HFFc6 (cell line): ENCODE measurements around the gene RAPGEF5. TPM values are rescaled to one million over a fixed set of nuclear protein-coding genes. Genes with fewer than 3 reads are reported as not detected.

ENCODE experiments used
- DNase-seq: peaks from one replicate; pipeline ENCODE4 v3.0.0-alpha.2; 2018
- H3K27ac Mint-ChIP-seq: 2 replicates; pipeline ENCODE4 v1.8.0; 2020; ENCODE audit warnings: mild to moderate bottlenecking, mixed read lengths
- H3K27me3 Mint-ChIP-seq: 2 replicates; pipeline ENCODE4 v1.8.0; 2021; ENCODE audit warnings: mild to moderate bottlenecking, moderate library complexity, mixed read lengths; ENCODE audit not compliant: insufficient read depth
- H3K36me3 Mint-ChIP-seq: 2 replicates; pipeline ENCODE4 v1.8.0; 2021; ENCODE audit warnings: low read depth, mixed read lengths
- H3K4me1 Mint-ChIP-seq: 2 replicates; pipeline ENCODE4 v1.8.0; 2020; ENCODE audit warnings: low read depth, mixed read lengths
- H3K4me3 Mint-ChIP-seq: 2 replicates; pipeline ENCODE4 v1.8.0; 2020; ENCODE audit warnings: mild to moderate bottlenecking, moderate library complexity, mixed read lengths
- H3K9me3 Mint-ChIP-seq: 2 replicates; pipeline ENCODE4 v1.8.0; 2020; ENCODE audit warnings: mild to moderate bottlenecking, mixed read lengths
- total RNA-seq, 6 experiments: library from RNA; stranded (reverse); fragmentation: NEBNext Ultra II Directional; extraction: Animal tissue kit (Norgen Biotek cat#: 25700); gene quantifications; 2 replicates in 1 of 6; 3 replicates in 5 of 6; pipeline ENCODE4 v1.2.3, GENCODE V29; 2021
- TF ChIP-seq, protein P1 (sequence below): fragments of 200-600 bp; sonication (generic); IDR thresholded peaks from 2 replicates; pipeline ENCODE4 v1.5.0; 2021; ENCODE audit warnings: antibody characterized with exemption, mild to moderate bottlenecking

RAPGEF5 gene
- total RNA-seq, 6 experiments from 2014 or later, result 0.33 to 2.4 (median 1.3) TPM

DNA sequence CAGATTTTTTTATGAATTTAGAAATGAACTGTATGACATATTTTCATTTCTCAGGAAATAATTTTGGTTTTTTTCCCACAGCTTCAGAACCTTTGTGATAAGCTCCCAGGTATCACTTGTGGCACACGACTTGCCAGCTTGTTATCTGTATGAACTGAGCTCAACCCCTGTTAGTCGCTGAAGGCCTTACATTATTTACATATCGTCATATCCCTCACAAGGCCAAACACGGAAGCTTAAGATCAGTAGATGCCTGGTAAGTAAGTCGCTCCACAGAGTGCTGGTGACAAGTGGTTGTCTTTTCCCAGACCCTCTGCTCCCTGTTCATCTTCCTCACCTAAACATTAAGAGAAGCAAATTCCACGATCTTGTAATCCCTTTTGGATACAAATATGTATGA is 55.2 kb downstream of the RAPGEF5 start:
- H3K36me3 Mint-ChIP-seq, result peaks cover 8% of the 10 kb centered on the region; the same call in 1 of the 2 replicates

DNA sequence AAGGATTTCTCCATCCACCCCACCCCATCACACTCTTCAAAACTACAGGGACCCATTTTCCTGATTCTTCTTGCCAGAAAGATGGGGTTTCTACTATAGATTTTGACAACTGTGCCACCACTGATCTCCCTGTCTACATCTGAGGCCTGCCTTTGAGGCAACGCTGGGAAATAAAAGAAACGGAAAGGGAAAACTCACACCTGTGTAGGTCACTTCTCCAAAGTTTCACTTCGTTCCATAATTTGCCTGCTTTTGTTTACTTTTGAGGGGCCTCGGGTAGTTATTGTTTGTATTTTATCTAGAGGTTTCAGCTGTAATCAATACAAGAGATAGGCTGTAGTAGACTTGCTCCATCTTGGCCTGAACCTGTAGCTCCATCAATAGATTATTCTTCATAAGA is 56.1 kb downstream of the RAPGEF5 start:
- H3K27ac Mint-ChIP-seq, result no peak overlapping the region
- H3K4me3 Mint-ChIP-seq, result no peak overlapping the region
- no peaks in the 10 kb centered on the region for H3K36me3 Mint-ChIP-seq
- TF ChIP-seq, protein P1, sequence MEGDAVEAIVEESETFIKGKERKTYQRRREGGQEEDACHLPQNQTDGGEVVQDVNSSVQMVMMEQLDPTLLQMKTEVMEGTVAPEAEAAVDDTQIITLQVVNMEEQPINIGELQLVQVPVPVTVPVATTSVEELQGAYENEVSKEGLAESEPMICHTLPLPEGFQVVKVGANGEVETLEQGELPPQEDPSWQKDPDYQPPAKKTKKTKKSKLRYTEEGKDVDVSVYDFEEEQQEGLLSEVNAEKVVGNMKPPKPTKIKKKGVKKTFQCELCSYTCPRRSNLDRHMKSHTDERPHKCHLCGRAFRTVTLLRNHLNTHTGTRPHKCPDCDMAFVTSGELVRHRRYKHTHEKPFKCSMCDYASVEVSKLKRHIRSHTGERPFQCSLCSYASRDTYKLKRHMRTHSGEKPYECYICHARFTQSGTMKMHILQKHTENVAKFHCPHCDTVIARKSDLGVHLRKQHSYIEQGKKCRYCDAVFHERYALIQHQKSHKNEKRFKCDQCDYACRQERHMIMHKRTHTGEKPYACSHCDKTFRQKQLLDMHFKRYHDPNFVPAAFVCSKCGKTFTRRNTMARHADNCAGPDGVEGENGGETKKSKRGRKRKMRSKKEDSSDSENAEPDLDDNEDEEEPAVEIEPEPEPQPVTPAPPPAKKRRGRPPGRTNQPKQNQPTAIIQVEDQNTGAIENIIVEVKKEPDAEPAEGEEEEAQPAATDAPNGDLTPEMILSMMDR, result no peak
- no peaks in the 10 kb centered on the region; the same call in none of the 2 replicates for H3K27me3 Mint-ChIP-seq
- no peak for DNase-seq
- H3K4me1 Mint-ChIP-seq, result peaks cover 5% of the 10 kb centered on the region
- H3K9me3 Mint-ChIP-seq, result no peaks in the 10 kb centered on the region

More for the DNA sequence above, 55.2 kb downstream of the RAPGEF5 start:
- no peak for DNase-seq
- H3K9me3 Mint-ChIP-seq, result no peaks in the 10 kb centered on the region
- no peaks in the 10 kb centered on the region; the same call in 1 of the 2 replicates for H3K27me3 Mint-ChIP-seq
- H3K4me3 Mint-ChIP-seq, result no peak overlapping the region
- TF ChIP-seq, protein P1, result no peak
- no peak overlapping the region for H3K27ac Mint-ChIP-seq
- no peaks in the 10 kb centered on the region for H3K4me1 Mint-ChIP-seq

DNA sequence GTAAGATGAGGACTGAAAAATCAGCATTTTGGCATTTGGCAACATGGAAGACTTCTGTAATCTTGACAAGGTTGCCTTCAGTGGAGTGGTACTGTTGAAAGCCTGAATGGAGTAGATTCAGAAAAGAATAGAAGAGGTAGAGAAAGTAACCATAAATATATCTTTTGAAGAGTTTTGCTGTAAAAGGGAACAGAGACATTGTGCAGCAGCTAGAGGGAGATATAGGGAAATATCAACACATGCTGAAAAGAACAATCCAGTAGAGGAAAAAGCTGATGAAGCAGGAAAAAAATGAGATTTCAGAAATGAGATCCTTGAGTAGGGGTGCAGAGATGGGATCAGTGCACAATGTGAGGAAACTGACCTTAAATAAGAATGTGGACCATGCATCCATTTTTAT is 60.0 kb downstream of the RAPGEF5 start:
- TF ChIP-seq, protein P1, result peak; percentile 67
- H3K9me3 Mint-ChIP-seq, result no peaks in the 10 kb centered on the region
- peak; percentile 19 for DNase-seq
- no peak overlapping the region for H3K4me3 Mint-ChIP-seq
- H3K36me3 Mint-ChIP-seq, result no peaks in the 10 kb centered on the region
- peaks cover 9% of the 10 kb centered on the region for H3K4me1 Mint-ChIP-seq
- no peak overlapping the region for H3K27ac Mint-ChIP-seq
- peaks cover 3% of the 10 kb centered on the region for H3K27me3 Mint-ChIP-seq

- TF ChIP-seq, protein P1, result no peak; the same call in 1 of the 2 replicates
- Mint-ChIP-seq H3K36me3 (no peaks in the 10 kb centered on the region), H3K4me1 (peaks cover 9% of the 10 kb centered on the region), H3K27ac (no peak overlapping the region), H3K4me3 (no peak overlapping the region), H3K27me3 (peaks cover 3% of the 10 kb centered on the region), H3K9me3 (no peaks in the 10 kb centered on the region)
- DNase-seq, result no peak
Observed at GRCh38 chr7:22296265-22296566, 60.7 kb downstream of the RAPGEF5 start.

DNA sequence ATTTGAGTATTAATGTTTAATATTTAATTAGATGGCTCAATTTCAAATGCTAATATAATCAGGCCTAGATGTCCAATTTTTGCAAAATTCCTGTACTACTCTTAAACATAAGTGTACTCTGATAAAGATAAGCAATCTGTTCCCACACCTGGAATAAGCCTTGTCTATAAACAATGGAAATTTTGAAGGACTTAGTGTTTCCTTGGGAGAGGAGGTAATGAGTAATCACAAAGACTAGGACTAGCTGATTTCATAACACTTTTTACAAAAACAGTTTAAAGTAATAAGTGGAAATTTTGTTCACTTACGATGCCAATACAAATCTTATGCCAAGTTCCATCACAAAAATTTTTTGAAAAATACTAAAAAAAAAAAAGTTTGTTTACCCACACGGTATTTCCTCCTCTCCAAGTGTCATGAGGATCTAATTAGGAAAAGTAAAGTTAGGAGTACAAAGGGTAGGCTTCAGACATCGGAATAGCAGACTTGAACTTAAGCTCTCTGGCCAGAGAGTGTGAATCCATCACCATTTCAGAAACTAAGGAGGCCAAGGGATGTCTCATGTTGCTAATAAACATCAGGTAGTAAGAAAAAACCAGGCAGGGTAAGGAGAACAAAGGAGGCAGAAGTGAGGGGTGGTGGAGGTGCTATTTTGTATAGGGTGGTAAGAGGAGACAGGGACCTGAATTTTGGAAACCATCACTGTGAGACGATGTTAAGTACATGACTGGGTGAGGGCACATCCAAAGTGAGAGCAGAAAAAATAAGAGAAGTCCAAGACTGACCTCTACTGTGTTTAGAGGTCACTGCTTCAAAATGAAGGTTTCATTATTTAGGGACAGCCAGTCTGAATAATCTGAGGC is 61.3 kb downstream of the RAPGEF5 start:
- Mint-ChIP-seq H3K27me3 (peaks cover 3% of the 10 kb centered on the region), H3K27ac (peak overlapping the region; percentile 1; the same call in 1 of the 2 replicates), H3K4me3 (no peak overlapping the region), H3K36me3 (no peaks in the 10 kb centered on the region), H3K9me3 (no peaks in the 10 kb centered on the region), H3K4me1 (peaks cover 9% of the 10 kb centered on the region)
- no peak for DNase-seq
- TF ChIP-seq, protein P1, result peak; percentile 39
